Left renal cortex interstitium (tissue), 4 donors: ENCODE measurements around the gene ANO6. TPM values are rescaled to one million over a fixed set of nuclear protein-coding genes. Genes with fewer than 3 reads are reported as not detected.

Source experiments
- polyA plus RNA-seq, 4 donors: library from polyadenylated mRNA; unstranded; fragments of 120-200 nt; gene quantifications; one replicate each; pipeline ENCODE4 v1.2.1, GENCODE V29; 2013; ENCODE audit not compliant: insufficient read length in 4 of 4

Gene ANO6
- polyA plus RNA-seq, 4 donors = 64.5 to 79.7 (median 68.0) TPM

Other genes starting within 250 kb of the ANO6 start
- under 1 TPM; 0.06 to 0.17 (median 0.10) TPM for gene DBX2, start 165.0 kb upstream of the ANO6 start, polyA plus RNA-seq